Testis (tissue), 3 donors: ENCODE measurements around the gene CAPRIN1. TPM values are rescaled to one million over a fixed set of nuclear protein-coding genes. Genes with fewer than 3 reads are reported as not detected.

ENCODE experiments used
- DNase-seq: peaks from one replicate; pipeline ENCODE4 v3.0.0-alpha.2; 2019
- H3K27ac ChIP-seq, 2 donors: fragments of 200-600 bp; sonication (generic); one replicate each; pipeline ENCODE4 v1.5.1; 2019
- H3K27me3 ChIP-seq: fragments of 200-600 bp; sonication (generic); one replicate; pipeline ENCODE4 v1.5.1; 2019
- H3K36me3 ChIP-seq: fragments of 200-600 bp; sonication (generic); one replicate; pipeline ENCODE4 v1.5.1; 2017; ENCODE audit warnings: low read depth; ENCODE audit errors: missing control alignments
- H3K4me1 ChIP-seq: fragments of 200-600 bp; sonication (generic); one replicate; pipeline ENCODE4 v1.5.1; 2019
- H3K4me3 ChIP-seq, 2 donors: fragments of 200-600 bp; sonication (generic); one replicate each; pipeline ENCODE4 v1.5.1; 2017 to 2019
- H3K9me3 ChIP-seq: fragments of 200-600 bp; sonication (generic); one replicate; pipeline ENCODE4 v1.5.1; 2017
- POLR2A ChIP-seq: fragments of 450-650 bp; IDR thresholded peaks from one replicate; pipeline ENCODE4 v1.6.1; 2017; ENCODE audit warnings: antibody characterized with exemption, mild to moderate bottlenecking, moderate library complexity
- whole genome bisulfite sequencing, 2 donors: methylation state at CpG; one replicate each; pipeline ENCODE4 v1.1.5; 2018; 5-methylcytosine and 5-hydroxymethylcytosine counted together
- intact Hi-C: fragments of 100-400 bp; cut with DNase I; formaldehyde crosslinking; loops from one replicate; pipeline ENCODE4 v1.15.1; 2023; ENCODE audit warnings: low total_unique reads
- polyA plus RNA-seq: library from polyadenylated mRNA; stranded (reverse); fragments of 350-450 nt; fragmentation: Illumina TruSeq; extraction: RNeasy Lipid Tissue Mini Kit (QIAGEN cat#74804); gene quantifications from one replicate; pipeline ENCODE4 v1.2.3, GENCODE V29; 2014; ENCODE audit warnings: low read depth, low replicate concordance; ENCODE audit not compliant: insufficient read depth
- total RNA-seq, 2 donors: library from RNA; depleted of rRNA; stranded (reverse); fragments of >200 nt; gene quantifications; one replicate each; pipeline ENCODE4 v1.2.3, GENCODE V29; 2016
- TF ChIP-seq, protein P1 (sequence below), 3 experiments: fragments of 450-650 bp in 2 of 3; fragments of 200-600 bp in 1 of 3; sonication (generic) in 1 of 3; IDR thresholded peaks; one replicate each; pipeline ENCODE4 v1.5.1; 2016 to 2019; ENCODE audit warnings: antibody characterized with exemption in 3 of 3, mild to moderate bottlenecking in 2 of 3, moderate library complexity in 1 of 3

Gene CAPRIN1
- total and polyA plus RNA-seq, 3 donors from 2014 or later: 281 to 419 (median 377) TPM

DNA sequence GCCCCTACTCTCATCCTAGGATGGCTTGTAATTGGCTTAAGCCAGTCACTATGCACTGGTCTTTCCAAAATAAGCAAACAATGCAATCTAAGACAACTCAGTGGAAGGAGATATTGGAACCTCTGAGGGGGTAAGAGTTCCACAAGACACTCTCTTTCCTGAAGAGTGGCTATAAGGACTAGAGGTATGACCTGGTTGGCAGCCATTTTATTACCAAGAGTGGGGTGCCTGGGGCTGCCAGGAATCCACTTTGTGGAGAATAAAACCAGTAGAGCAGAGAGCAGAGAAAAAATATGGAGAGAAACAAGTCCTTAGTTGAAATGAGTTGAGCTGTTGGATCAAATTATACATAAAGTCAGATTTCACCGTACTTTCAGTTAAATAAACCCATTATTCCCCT is 38.8 kb upstream of the CAPRIN1 start:
- no peaks in the 10 kb centered on the region for H3K36me3 ChIP-seq
- no peak for DNase-seq
- no peaks in the 10 kb centered on the region for H3K4me1 ChIP-seq
- no peaks in the 10 kb centered on the region for H3K27me3 ChIP-seq
- no peak overlapping the region for H3K27ac ChIP-seq
- intact Hi-C loops: no loop called here
- H3K4me3 ChIP-seq: no peak overlapping the region
- WGBS, 2 donors: 92 to 97% methylated on average over 1 of the region's 1 CpG
- H3K9me3 ChIP-seq: no peaks in the 10 kb centered on the region
- no peak for TF ChIP-seq POLR2A
- TF ChIP-seq, protein P1, sequence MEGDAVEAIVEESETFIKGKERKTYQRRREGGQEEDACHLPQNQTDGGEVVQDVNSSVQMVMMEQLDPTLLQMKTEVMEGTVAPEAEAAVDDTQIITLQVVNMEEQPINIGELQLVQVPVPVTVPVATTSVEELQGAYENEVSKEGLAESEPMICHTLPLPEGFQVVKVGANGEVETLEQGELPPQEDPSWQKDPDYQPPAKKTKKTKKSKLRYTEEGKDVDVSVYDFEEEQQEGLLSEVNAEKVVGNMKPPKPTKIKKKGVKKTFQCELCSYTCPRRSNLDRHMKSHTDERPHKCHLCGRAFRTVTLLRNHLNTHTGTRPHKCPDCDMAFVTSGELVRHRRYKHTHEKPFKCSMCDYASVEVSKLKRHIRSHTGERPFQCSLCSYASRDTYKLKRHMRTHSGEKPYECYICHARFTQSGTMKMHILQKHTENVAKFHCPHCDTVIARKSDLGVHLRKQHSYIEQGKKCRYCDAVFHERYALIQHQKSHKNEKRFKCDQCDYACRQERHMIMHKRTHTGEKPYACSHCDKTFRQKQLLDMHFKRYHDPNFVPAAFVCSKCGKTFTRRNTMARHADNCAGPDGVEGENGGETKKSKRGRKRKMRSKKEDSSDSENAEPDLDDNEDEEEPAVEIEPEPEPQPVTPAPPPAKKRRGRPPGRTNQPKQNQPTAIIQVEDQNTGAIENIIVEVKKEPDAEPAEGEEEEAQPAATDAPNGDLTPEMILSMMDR (IDR thresholded peaks at IDR 0.05): no peak

DNA sequence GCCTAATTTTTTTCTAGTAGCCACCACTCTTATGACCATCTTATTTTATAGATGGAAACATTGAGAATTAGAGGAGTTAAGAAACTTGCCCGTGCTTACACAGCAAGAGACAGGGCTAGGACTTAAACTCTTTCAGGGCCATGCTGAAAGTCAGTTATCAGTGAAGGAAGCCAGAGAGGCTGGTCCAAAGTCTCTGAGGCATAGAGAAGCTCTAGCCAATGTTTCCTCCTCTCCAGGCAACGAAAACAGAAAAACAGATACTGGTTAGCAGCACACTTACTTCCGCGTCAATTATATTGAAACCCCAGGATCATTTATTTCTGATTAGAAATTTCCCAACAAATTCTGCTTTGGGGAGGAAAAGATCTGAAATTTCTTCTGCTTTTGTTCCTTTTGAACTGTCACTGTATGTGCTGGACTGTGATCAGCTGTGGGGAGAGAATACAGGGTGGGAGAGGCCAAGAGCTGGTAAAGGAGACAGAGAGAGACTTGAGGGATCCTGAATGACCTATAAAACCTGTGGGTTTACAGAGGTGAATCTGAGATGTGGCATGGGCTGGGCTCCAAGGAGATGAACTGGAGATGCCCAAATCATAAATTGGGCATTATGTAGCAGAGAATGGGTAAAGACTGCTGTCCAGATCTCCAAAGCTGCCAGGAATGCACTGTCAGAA is 37.5 kb upstream of the CAPRIN1 start:
- Histone ChIP-seq H3K27ac (no peak overlapping the region), H3K36me3 (no peaks in the 10 kb centered on the region), H3K9me3 (no peaks in the 10 kb centered on the region), H3K4me3 (no peak overlapping the region), H3K27me3 (no peaks in the 10 kb centered on the region), H3K4me1 (no peaks in the 10 kb centered on the region)
- TF ChIP-seq, protein P1 (IDR thresholded peaks at IDR 0.05): no peak
- TF ChIP-seq POLR2A: no peak
- no peak for DNase-seq
- 77 to 80% methylated on average over 4 of the region's 4 CpGs for WGBS, 2 donors
- intact Hi-C loops: no loop called here

DNA sequence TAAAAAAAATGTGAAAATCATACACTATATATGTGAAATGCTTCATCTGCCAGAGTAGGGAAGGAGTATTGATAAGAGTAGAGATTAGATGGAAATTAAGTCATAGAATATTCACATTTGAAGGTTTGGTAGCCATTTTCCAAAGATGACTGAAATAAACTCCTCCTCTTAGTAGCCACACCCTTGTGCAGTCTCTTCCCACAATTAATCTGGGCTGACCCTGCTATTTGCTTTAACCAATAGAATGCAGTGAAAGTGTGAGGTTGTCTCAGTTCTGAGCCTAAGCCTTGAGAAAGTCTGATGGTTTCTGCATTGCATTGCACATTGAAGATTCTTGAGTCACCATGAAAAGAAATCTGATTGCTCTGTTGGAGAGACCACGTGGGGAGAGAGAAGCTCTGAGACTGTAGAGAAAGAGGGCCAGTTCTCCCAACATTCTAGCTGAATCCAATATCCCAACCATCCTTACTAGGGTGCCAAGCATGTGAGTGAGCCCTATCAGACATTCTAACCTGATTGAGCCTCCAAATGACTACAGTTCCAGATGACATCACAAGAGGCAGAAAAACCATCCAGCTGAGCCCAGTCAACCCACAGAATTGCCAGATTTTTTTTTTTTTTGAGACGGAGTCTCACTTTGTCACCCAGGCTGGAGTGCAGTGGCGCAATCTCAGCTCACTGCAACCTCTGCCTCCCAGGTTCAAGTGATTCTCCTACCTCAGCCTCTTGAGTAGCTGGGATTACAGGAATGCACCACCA is 29.4 kb upstream of the CAPRIN1 start:
- WGBS, 2 donors: 81 to 85% methylated on average over 3 of the region's 3 CpGs
- no peak for TF ChIP-seq POLR2A
- TF ChIP-seq, protein P1 (IDR thresholded peaks at IDR 0.05): no peak
- Histone ChIP-seq H3K27me3 (no peaks in the 10 kb centered on the region), H3K27ac (no peak overlapping the region), H3K36me3 (no peaks in the 10 kb centered on the region), H3K4me1 (no peaks in the 10 kb centered on the region), H3K9me3 (no peaks in the 10 kb centered on the region), H3K4me3 (no peak overlapping the region)
- DNase-seq: no peak
- intact Hi-C loops: no loop called here

DNA sequence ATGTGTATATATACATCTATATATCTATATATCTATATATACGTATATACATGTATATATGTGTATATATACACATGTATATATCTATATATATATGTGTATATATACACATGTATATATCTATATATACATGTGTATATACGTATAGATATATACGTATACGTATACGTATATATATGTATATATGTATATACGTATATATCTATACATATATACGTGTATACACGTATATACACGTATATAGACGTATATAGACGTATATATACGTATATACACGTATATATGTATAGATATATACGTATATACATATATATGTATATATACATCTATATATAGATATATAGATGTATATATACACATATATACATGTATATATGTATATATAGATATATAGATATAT is 25.1 kb upstream of the CAPRIN1 start:
- no peaks in the 10 kb centered on the region for H3K4me1 ChIP-seq
- no peak for TF ChIP-seq POLR2A
- TF ChIP-seq, protein P1 (IDR thresholded peaks at IDR 0.05): no peak
- H3K4me3 ChIP-seq: no peak overlapping the region
- no peaks in the 10 kb centered on the region for H3K36me3 ChIP-seq
- no peaks in the 10 kb centered on the region for H3K9me3 ChIP-seq
- no peak overlapping the region for H3K27ac ChIP-seq
- DNase-seq: no peak
- intact Hi-C loops: no loop called here
- 78 to 81% methylated on average over 14 of the region's 14 CpGs for WGBS, 2 donors
- H3K27me3 ChIP-seq: no peaks in the 10 kb centered on the region
